Measurements from ENCODE around the gene PRKCA.

GRCh38 chr17:66526827-66527226, 224.4 kb downstream of the PRKCA start:
- TF ChIP-seq CTCF (IDR thresholded peaks at IDR 0.05 in 2 of 3, conservative IDR thresholded peaks at IDR 0.05 in 1 of 3; ENCODE audit: control insufficient read depth in 2 of 3, extremely low read depth in 1 of 3, insufficient read depth in 1 of 3, low read depth in 3 of 3, low read length in 3 of 3) (no peak), MTA3 (IDR thresholded peaks at IDR 0.05; ENCODE audit: borderline replicate concordance, low read length) (no peak), CHD1 (IDR thresholded peaks at IDR 0.05; ENCODE audit: low read depth, low read length) (no peak), EP300 (IDR thresholded peaks at IDR 0.05; ENCODE audit: borderline replicate concordance in 1 of 2, control insufficient read depth in 1 of 2, low read depth in 2 of 2, low read length in 2 of 2) (no peak), CBFB (IDR thresholded peaks at IDR 0.05; ENCODE audit: low read depth) (no peak), RFX5 (IDR thresholded peaks at IDR 0.05; ENCODE audit: low read depth, low read length) (no peak), CEBPB (IDR thresholded peaks at IDR 0.05; ENCODE audit: borderline replicate concordance in 1 of 2, low read depth in 2 of 2, low read length in 2 of 2) (no peak), NRF1 (conservative IDR thresholded peaks at IDR 0.05; ENCODE audit: low read depth, low read length) (no peak), MXI1 (IDR thresholded peaks at IDR 0.05; ENCODE audit: low read depth, low read length) (no peak), HDGF (IDR thresholded peaks at IDR 0.05) (no peak), STAT3 (IDR thresholded peaks at IDR 0.05; ENCODE audit: low read depth, low read length) (no peak), MAX (IDR thresholded peaks at IDR 0.05; ENCODE audit: low read depth, low read length) (no peak), SPI1 (IDR thresholded peaks at IDR 0.05; ENCODE audit: borderline replicate concordance, insufficient read depth, low read depth, low read length) (no peak)

Measured in GM12878 (cell line).